Stomach smooth muscle (tissue), 2 donors: Measurements from ENCODE around the gene MRPS12.

Experiments
- H3K27ac ChIP-seq: one replicate; pipeline ENCODE4 v1.7.0; 2013; ENCODE audit warnings: mild to moderate bottlenecking, low read length, inconsistent platforms
- H3K27me3 ChIP-seq, 2 donors: one replicate each; pipeline ENCODE4 v1.7.0; 2013; ENCODE audit warnings: low read length in 2 of 2; ENCODE audit not compliant: insufficient read depth in 2 of 2, control insufficient read depth in 1 of 2
- H3K36me3 ChIP-seq, 2 donors: one replicate each; pipeline ENCODE4 v1.7.0; 2013; ENCODE audit warnings: low read length in 2 of 2; ENCODE audit not compliant: control insufficient read depth in 2 of 2, insufficient read depth in 2 of 2
- H3K4me1 ChIP-seq: one replicate; pipeline ENCODE4 v1.7.0; 2013; ENCODE audit warnings: low read length; ENCODE audit not compliant: control insufficient read depth, insufficient read depth
- H3K4me3 ChIP-seq, 2 donors: one replicate each; pipeline ENCODE4 v1.7.0; 2013; ENCODE audit warnings: low read length in 2 of 2
- H3K9ac ChIP-seq, 2 donors: one replicate each; pipeline ENCODE4 v1.7.0; 2013; ENCODE audit warnings: low read length in 2 of 2, mild to moderate bottlenecking in 1 of 2
- H3K9me3 ChIP-seq, 2 donors: one replicate each; pipeline ENCODE4 v1.7.0; 2013; ENCODE audit warnings: low read length in 2 of 2; ENCODE audit not compliant: control insufficient read depth in 2 of 2
- donor health status: healthy.
- donor health status: Pancreatic carcinoma.

Gene MRPS12

GRCh38 chr19:38920602-38921419 lies 9.9 kb upstream of the MRPS12 start:
- no peak overlapping the region for H3K27ac ChIP-seq

GRCh38 chr19:38921420-38922274 lies 9.1 kb upstream of the MRPS12 start:
- Histone ChIP-seq H3K9ac (no peak overlapping the region), H3K27ac (no peak overlapping the region), H3K4me1 (no peaks in the 10 kb centered on the region), H3K9me3 (no peaks in the 10 kb centered on the region), H3K27me3 (no peaks in the 10 kb centered on the region), H3K4me3 (no peak overlapping the region), H3K36me3 (peaks cover 3 to 17% of the 10 kb centered on the region in 2 donors)

More at GRCh38 chr19:38920602-38921419, 9.9 kb upstream of the MRPS12 start:
- Histone ChIP-seq H3K4me1 (no peaks in the 10 kb centered on the region), H3K4me3 (no peak overlapping the region), H3K9me3 (no peaks in the 10 kb centered on the region), H3K27me3 (no peaks in the 10 kb centered on the region), H3K9ac (no peak overlapping the region), H3K36me3 (peaks cover 3 to 17% of the 10 kb centered on the region in 2 donors)

GRCh38 chr19:38922482-38922881 lies 8.3 kb upstream of the MRPS12 start:
- Histone ChIP-seq H3K27ac (no peak overlapping the region), H3K9me3 (no peaks in the 10 kb centered on the region), H3K27me3 (no peaks in the 10 kb centered on the region), H3K9ac (no peak overlapping the region), H3K4me3 (no peak overlapping the region), H3K4me1 (no peaks in the 10 kb centered on the region), H3K36me3 (peaks cover 3 to 17% of the 10 kb centered on the region in 2 donors)

GRCh38 chr19:38924388-38924787 lies 6.4 kb upstream of the MRPS12 start:
- Histone ChIP-seq H3K4me3 (no peak overlapping the region), H3K27me3 (no peaks in the 10 kb centered on the region), H3K9ac (no peak overlapping the region), H3K36me3 (peaks cover 3 to 17% of the 10 kb centered on the region in 2 donors), H3K27ac (no peak overlapping the region), H3K4me1 (no peaks in the 10 kb centered on the region), H3K9me3 (no peaks in the 10 kb centered on the region)

- H3K27me3 ChIP-seq = no peaks in the 10 kb centered on the region
- peaks cover 6 to 18% of the 10 kb centered on the region in 2 donors for H3K36me3 ChIP-seq
- no peak overlapping the region for H3K4me3 ChIP-seq
- H3K9ac ChIP-seq = no peak overlapping the region
- no peaks in the 10 kb centered on the region for H3K9me3 ChIP-seq
- no peak overlapping the region for H3K27ac ChIP-seq
- peaks cover 12% of the 10 kb centered on the region for H3K4me1 ChIP-seq
Observed at GRCh38 chr19:38928391-38929001, 2.2 kb upstream of the MRPS12 start.

GRCh38 chr19:38929929-38930775 lies 592 bp upstream of the MRPS12 start, which contains the start of gene SARS2:
Gene SARS2, minus strand, starts transcription at chr19:38930763. Its CDS starts 27 bp downstream, at chr19:38930736.
- Histone ChIP-seq H3K9me3 (no peaks in the 10 kb centered on the region), H3K4me3 (peak within 1 kb of the TSS; percentile 98 to 100), H3K27ac (peak within 1 kb of the TSS; percentile 79), H3K9ac (peak within 1 kb of the TSS; percentile 93 to 97), H3K4me1 (peaks cover 12% of the 10 kb centered on the region), H3K27me3 (no peaks in the 10 kb centered on the region), H3K36me3 (peaks cover 7 to 14% of the 10 kb centered on the region in 2 donors)

GRCh38 chr19:38931521-38931793 lies 713 bp downstream of the MRPS12 start:
- Histone ChIP-seq H3K9me3 (no peaks in the 10 kb centered on the region), H3K9ac (peak overlapping the region; percentile 93 to 97), H3K36me3 (peaks cover 7 to 14% of the 10 kb centered on the region in 2 donors), H3K27ac (no peak overlapping the region), H3K27me3 (no peaks in the 10 kb centered on the region), H3K4me3 (peak overlapping the region; percentile 98 to 100), H3K4me1 (peaks cover 12% of the 10 kb centered on the region)

GRCh38 chr19:38932425-38933179 lies 1.9 kb downstream of the MRPS12 start:
- no peaks in the 10 kb centered on the region for H3K9me3 ChIP-seq
- H3K4me3 ChIP-seq = no peak overlapping the region
- peaks cover 7 to 14% of the 10 kb centered on the region in 2 donors for H3K36me3 ChIP-seq
- H3K27me3 ChIP-seq = no peaks in the 10 kb centered on the region
- peaks cover 12% of the 10 kb centered on the region for H3K4me1 ChIP-seq
- H3K9ac ChIP-seq = no peak overlapping the region
- H3K27ac ChIP-seq = no peak overlapping the region

- Histone ChIP-seq H3K27ac (no peak overlapping the region), H3K27me3 (no peaks in the 10 kb centered on the region), H3K9ac (no peak overlapping the region), H3K4me3 (no peak overlapping the region), H3K36me3 (peaks cover 7 to 14% of the 10 kb centered on the region in 2 donors), H3K4me1 (peaks cover 12% of the 10 kb centered on the region), H3K9me3 (no peaks in the 10 kb centered on the region)
Observed at GRCh38 chr19:38933544-38933943, 2.8 kb downstream of the MRPS12 start.
